HepG2 (cell line): ENCODE data around the gene IQCN. TPM values are rescaled to one million over a fixed set of nuclear protein-coding genes. Genes with fewer than 3 reads are reported as not detected.
A peak's percentile ranks its signal among the peaks of the same experiment; 100 is the strongest.

Source experiments
- AGO1 ChIP-seq: fragments of 200-400 bp; formaldehyde crosslinking; IDR thresholded peaks from 2 replicates; pipeline ENCODE4 v1.6.1; 2017; ENCODE audit warnings: mild to moderate bottlenecking, low read depth, low read length, moderate library complexity; ENCODE audit not compliant: poor library complexity, severe bottlenecking
- ATF7-NPFF ChIP-seq: sonication (generic); formaldehyde crosslinking; IDR thresholded peaks from 2 replicates; pipeline ENCODE4 v1.8.1; 2023; ENCODE audit warnings: mild to moderate bottlenecking, low read depth, missing genetic modification reagents, moderate library complexity
- BRCA1 ChIP-seq: sonication (generic); formaldehyde crosslinking; IDR thresholded peaks from 2 replicates; pipeline ENCODE4 v1.4.0; 2020; ENCODE audit warnings: missing genetic modification reagents
- FLYWCH1 ChIP-seq: sonication (generic); formaldehyde crosslinking; IDR thresholded peaks from 2 replicates; pipeline ENCODE4 v1.8.1; 2023; ENCODE audit warnings: mild to moderate bottlenecking, missing genetic modification reagents
- MEIS1 ChIP-seq: sonication (generic); formaldehyde crosslinking; IDR thresholded peaks from 2 replicates; pipeline ENCODE4 v1.9.0; 2021; ENCODE audit warnings: mild to moderate bottlenecking, missing genetic modification reagents, moderate library complexity, borderline replicate concordance
- NCOR1 ChIP-seq: fragments of 200-600 bp; sonication (generic); IDR thresholded peaks from 2 replicates; pipeline ENCODE4 v1.7.0; 2017; ENCODE audit warnings: antibody characterized with exemption, low read length, borderline replicate concordance
- NFKB2 ChIP-seq: sonication (generic); formaldehyde crosslinking; IDR thresholded peaks from 2 replicates; pipeline ENCODE4 v1.4.0; 2020; ENCODE audit warnings: missing genetic modification reagents, borderline replicate concordance
- POLR2AphosphoS5 ChIP-seq: IDR thresholded peaks from 2 replicates; pipeline ENCODE4 v1.6.1; 2012; ENCODE audit warnings: low read depth, low read length
- SAP130 ChIP-seq: IDR thresholded peaks from 2 replicates; pipeline ENCODE4 v1.6.1; 2016; ENCODE audit warnings: low read depth
- SP1 ChIP-seq, 2 experiments: fragments of 450-650 bp in 1 of 2; sonication (generic) in 1 of 2; formaldehyde crosslinking in 1 of 2; IDR thresholded peaks; 2 replicates each; pipeline versions ENCODE4 v1.4.0 to v1.6.1; 2016 to 2020; ENCODE audit warnings: missing genetic modification reagents in 1 of 2
- TBL1XR1 ChIP-seq: fragments of 150-350 bp; IDR thresholded peaks from 2 replicates; pipeline ENCODE4 v1.6.1; 2014; ENCODE audit warnings: borderline replicate concordance, low read length; ENCODE audit not compliant: partially characterized antibody
- TCF12 ChIP-seq, 2 experiments: fragments of 450-650 bp in 1 of 2; sonication (generic) in 1 of 2; formaldehyde crosslinking in 1 of 2; IDR thresholded peaks; 2 replicates each; pipeline versions ENCODE4 v1.6.1 to v1.8.0; 2017 to 2022; ENCODE audit warnings: antibody characterized with exemption in 1 of 2, mild to moderate bottlenecking in 1 of 2, missing genetic modification reagents in 1 of 2, moderate library complexity in 1 of 2
- TMF1 ChIP-seq: sonication (generic); formaldehyde crosslinking; IDR thresholded peaks from 2 replicates; pipeline ENCODE4 v1.8.1; 2022; ENCODE audit warnings: low read depth, missing genetic modification reagents
- ZNF331 ChIP-seq: sonication (generic); formaldehyde crosslinking; IDR thresholded peaks from 2 replicates; pipeline ENCODE4 v1.4.0; 2020; ENCODE audit warnings: missing genetic modification reagents
- ZNF484 ChIP-seq: sonication (generic); formaldehyde crosslinking; IDR thresholded peaks from 2 replicates; pipeline ENCODE4 v1.5.1; 2020; ENCODE audit warnings: mild to moderate bottlenecking, low read depth, missing genetic modification reagents, borderline replicate concordance
- ZNF75D ChIP-seq: sonication (generic); formaldehyde crosslinking; IDR thresholded peaks from 2 replicates; pipeline ENCODE4 v1.8.1; 2023; ENCODE audit warnings: missing genetic modification reagents, mild to moderate bottlenecking, borderline replicate concordance
- ZNF792 ChIP-seq: IDR thresholded peaks from 2 replicates; pipeline ENCODE4 v1.6.1; 2016
- ZNF800 ChIP-seq: sonication (generic); formaldehyde crosslinking; IDR thresholded peaks from 2 replicates; pipeline ENCODE4 v1.4.0; 2020; ENCODE audit warnings: missing genetic modification reagents
- ZSCAN20 ChIP-seq: sonication (generic); formaldehyde crosslinking; IDR thresholded peaks from 2 replicates; pipeline ENCODE4 v1.4.0; 2020; ENCODE audit warnings: missing genetic modification reagents, mild to moderate bottlenecking, borderline replicate concordance
- polyA plus RNA-seq, 8 experiments: library from polyadenylated mRNA; depleted of rRNA in 3 of 8; stranded (reverse) in 7 of 8; unstranded in 1 of 8; fragments of >200 nt; fragmentation: Illumina TruSeq in 4 of 8; extraction: Trizol in 4 of 8; gene quantifications; 2 replicates each; pipeline versions ENCODE4 v1.2.1 to v1.2.3, GENCODE V29; 2011 to 2016; ENCODE audit warnings: low read depth in 4 of 8, missing spikeins in 1 of 8, mixed read lengths in 1 of 8; ENCODE audit not compliant: insufficient read depth in 1 of 8
- total RNA-seq, 5 experiments: library from RNA; depleted of rRNA; stranded (reverse); fragments of >200 nt; fragmentation: Illumina TruSeq; extraction: Trizol; gene quantifications; 2 replicates each; pipeline ENCODE4 v1.2.3, GENCODE V29; 2016; ENCODE audit warnings: low read depth in 1 of 5

The IQCN gene
- total and polyA plus RNA-seq, 2 of the 13 experiments (the other 11 are each of a cell fraction or from before 2014, with no cell fraction given), result 0.04 to 0.18 TPM

GRCh38 chr19:18279516-18280246 is 5.4 kb upstream of the IQCN start (continued):
- no peak for TF ChIP-seq ZNF800 (CRISPR knock-in tag)
- TF ChIP-seq NFKB2 (CRISPR knock-in tag), result no peak
- peak; percentile 61; the same call in 1 of the 2 replicates for TF ChIP-seq POLR2AphosphoS5
- no peak for TF ChIP-seq MEIS1
- peak; percentile 54 for TF ChIP-seq ZNF792 (CRISPR knock-in tag)
- no peak for TF ChIP-seq TCF12 (IDR thresholded peaks at IDR 0.05)
- no peak for TF ChIP-seq TCF12 (CRISPR knock-in tag; IDR thresholded peaks at IDR 0.05)
- TF ChIP-seq ZNF484, result no peak
- TF ChIP-seq BRCA1, result no peak
- peak; percentile 72 for TF ChIP-seq SAP130 (CRISPR knock-in tag)
- peak; percentile 55 for TF ChIP-seq ATF7-NPFF (CRISPR knock-in tag)
- TF ChIP-seq TMF1 (CRISPR knock-in tag), result no peak
- no peak for TF ChIP-seq ZNF75D (CRISPR knock-in tag)
- 0 out of 2 replicates have a peak, but pooled peaks have one; percentile 30 for TF ChIP-seq ZNF331 (CRISPR knock-in tag)
- peak; percentile 55; the same call in 1 of the 2 replicates for TF ChIP-seq ZSCAN20 (CRISPR knock-in tag)
- TF ChIP-seq AGO1, result peak; percentile 99
- TF ChIP-seq SP1 (IDR thresholded peaks at IDR 0.05), result no peak
- TF ChIP-seq SP1 (CRISPR knock-in tag; IDR thresholded peaks at IDR 0.05), result peak; percentile 76
- TF ChIP-seq FLYWCH1 (CRISPR knock-in tag), result no peak
- TF ChIP-seq NCOR1, result 0 out of 2 replicates have a peak, but pooled peaks have one; percentile 13
- TF ChIP-seq TBL1XR1, result peak; percentile 76
